SK-N-SH (cell line): ENCODE measurements around the gene F8.

ENCODE experiments used
- CHD2 ChIP-seq: fragments of 150-350 bp; IDR thresholded peaks from 2 replicates; pipeline ENCODE4 v1.6.1; 2018; ENCODE audit warnings: low read length; ENCODE audit not compliant: partially characterized antibody
- CTCF ChIP-seq: fragments of 200-600 bp; sonication (generic); IDR thresholded peaks from 2 replicates; pipeline ENCODE4 v1.6.1; 2017; ENCODE audit warnings: antibody characterized with exemption, mild to moderate bottlenecking, moderate library complexity
- EZH2phosphoT487 ChIP-seq: fragments of 200-600 bp; sonication (generic); IDR thresholded peaks from 2 replicates; pipeline ENCODE4 v1.6.1; 2017; ENCODE audit warnings: low read depth, mixed run types, mild to moderate bottlenecking, antibody characterized with exemption, moderate library complexity, borderline replicate concordance
- FOXJ3 ChIP-seq: sonication (generic); formaldehyde crosslinking; IDR thresholded peaks from 2 replicates; pipeline ENCODE4 v1.5.1; 2020; ENCODE audit warnings: mild to moderate bottlenecking, missing genetic modification reagents
- JUND ChIP-seq: IDR thresholded peaks from 2 replicates; pipeline ENCODE4 v1.4.0; 2012
- POLR2AphosphoS5 ChIP-seq: IDR thresholded peaks from 2 replicates; pipeline ENCODE4 v1.6.1; 2012; ENCODE audit warnings: low read depth, low read length
- SMC3 ChIP-seq: IDR thresholded peaks from 2 replicates; pipeline ENCODE4 v1.6.1; 2012; ENCODE audit warnings: low read depth, low read length, improper control_type of control experiment

- TF ChIP-seq CHD2 (no peak), CTCF (no peak), JUND (no peak), POLR2AphosphoS5 (no peak), FOXJ3 (CRISPR knock-in tag) (no peak), SMC3 (no peak), EZH2phosphoT487 (no peak)
Measured at GRCh38 chrX:154988719-154989118, 33.8 kb downstream of the F8 start.
